ENCODE results near the gene ASGR1.
"Not testable (repeated sequence)": the region's sequence is repeated elsewhere in the genome, so short reads cannot be mapped to it uniquely, and the experiment has no call there.

The ASGR1 gene

DNA sequence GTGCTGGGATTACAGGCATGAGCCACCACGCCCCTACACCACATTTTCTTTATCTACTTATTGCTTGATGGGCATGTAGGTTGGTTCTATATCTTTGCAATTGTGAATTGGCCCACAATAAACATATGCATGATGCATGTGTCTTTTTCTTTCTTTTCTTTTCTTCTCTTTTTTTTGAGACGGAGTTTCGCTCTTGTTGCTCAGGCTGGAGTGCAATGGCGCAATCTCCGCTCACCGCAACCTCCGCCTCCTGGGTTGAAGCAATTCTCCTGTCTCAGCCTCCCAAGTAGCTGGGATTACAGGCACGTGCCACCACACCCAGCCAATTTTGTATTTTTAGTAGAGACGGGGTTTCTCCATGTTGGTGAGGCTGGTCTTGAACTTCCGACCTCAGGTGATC lies 20.7 kb downstream of the ASGR1 start:
- not testable (repeated sequence) for DNase-seq

GRCh38 chr17:7156342-7156940 lies 22.7 kb downstream of the ASGR1 start:
- no peak for DNase-seq

- DNase-seq, result no peak
These were observed 31.4 kb downstream of the ASGR1 start for GRCh38 chr17:7147772-7148171.

DNA sequence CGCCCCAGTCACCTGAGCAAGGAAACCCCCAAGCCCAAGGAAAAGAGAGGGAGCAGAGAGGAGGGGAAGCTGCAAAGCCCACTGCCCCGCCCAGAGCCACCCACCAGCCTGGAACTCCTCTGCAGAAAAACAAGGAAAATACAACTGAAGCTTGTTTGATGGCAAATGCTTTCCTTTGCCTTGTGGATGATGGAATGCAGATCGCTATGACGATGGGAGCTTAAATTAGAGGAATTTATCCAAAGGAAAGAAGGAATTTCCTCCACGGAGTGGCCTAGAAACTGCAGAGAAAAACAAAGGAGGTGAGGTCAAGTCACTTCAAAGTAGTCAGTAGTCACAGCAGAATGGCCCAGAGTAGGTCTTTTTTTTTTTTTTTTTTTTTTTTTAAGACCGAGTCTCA lies 33.1 kb downstream of the ASGR1 start:
- DNase-seq, result no peak

DNA sequence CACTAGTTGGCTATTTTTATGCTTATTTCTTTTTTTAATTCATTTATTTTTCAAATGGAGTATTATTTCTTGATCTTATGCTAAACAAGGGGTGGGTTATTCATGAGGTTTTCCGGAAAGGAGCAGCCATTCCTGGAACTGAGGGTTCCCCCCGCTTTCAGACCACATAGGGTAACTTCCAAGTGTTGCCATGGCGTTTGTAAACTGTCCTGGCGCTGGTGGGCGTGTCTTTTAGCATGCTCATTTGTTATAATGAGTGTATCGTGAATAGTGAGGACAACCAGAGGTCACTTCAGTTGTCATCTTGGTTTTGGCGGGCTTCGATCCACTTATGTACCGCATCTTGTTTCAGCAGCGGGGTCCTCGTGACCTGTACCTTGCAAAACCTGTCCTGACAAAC lies 35.0 kb downstream of the ASGR1 start:
- DNase-seq, result no peak

DNA sequence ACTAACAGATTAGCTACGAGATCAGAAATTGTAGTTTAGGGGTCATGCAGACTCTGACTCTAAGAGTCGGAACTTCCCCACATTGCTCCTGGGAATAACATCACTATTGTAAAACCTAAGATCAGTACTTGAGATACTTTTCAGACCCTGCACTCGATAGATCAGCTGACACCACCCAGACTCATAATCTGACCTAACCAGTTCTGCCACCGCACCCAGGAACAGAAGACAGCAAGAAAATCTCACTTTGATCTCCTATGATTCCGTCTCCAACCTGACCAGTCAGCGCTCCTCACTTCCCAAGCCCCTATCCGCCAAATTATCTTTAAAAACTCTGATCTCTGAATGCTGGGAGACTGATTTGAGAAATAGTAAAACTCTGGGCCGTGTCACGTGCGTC lies 37.3 kb downstream of the ASGR1 start:
- DNase-seq, result no peak

DNA sequence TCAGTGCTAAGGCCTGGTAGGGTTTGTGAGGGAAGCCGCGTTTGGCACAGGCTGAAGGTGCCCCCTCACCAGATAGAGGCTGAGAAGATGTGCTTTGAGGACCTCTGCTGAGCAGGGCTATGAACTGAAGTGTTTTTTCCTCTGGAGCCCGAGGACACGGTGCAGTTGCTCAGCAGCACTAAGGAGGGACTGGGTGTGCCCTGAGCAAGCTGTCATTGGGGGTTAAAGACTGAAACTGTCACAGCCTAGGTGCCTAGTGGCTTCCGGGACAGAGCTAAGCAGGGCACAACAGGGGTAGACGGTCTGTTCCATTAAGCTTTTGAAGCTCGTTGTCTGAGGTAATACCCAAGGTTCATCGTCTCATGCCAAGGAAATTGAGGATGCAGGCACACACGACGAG lies 39.8 kb downstream of the ASGR1 start:
- DNase-seq, result no peak

- no peak for DNase-seq
These were observed 40.3 kb downstream of the ASGR1 start for GRCh38 chr17:7138800-7139381.

DNA sequence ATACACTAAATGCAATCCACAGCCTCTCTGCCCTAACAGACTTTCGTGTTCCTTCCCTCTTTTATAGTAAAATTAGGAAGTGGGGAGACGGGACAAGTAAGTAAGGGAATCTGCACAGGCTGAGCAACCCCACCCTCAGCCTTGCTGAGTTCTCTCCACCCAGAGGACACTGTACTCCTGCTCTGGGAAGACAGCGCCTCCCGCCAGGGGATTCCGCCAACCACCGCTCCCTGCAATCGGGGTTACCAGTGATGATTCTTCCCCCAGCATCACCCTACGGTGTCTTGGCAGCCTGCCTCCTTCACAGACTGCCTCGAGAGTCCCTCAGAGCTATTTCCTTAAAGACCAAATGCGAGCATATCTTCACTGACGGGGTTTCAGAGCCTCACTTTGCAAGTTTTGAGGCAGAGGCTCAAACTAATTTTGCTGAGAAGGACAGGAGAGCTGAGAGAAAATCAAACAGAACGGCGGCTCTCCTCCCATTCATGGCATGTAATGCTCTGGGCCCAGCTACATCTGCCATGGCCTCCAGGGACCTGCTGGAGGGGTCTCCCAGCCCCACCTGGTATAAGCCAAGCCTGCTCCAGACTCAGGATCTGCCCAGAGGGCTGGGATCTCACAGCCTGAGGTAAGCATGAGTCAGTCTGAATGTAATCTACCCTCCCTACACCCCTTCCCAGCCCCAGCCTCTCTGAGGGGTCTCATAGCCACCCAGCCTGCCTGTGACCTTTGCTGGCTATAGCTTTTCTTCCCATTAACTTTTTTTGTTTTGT lies 41.8 kb downstream of the ASGR1 start:
- no peak for DNase-seq

DNA sequence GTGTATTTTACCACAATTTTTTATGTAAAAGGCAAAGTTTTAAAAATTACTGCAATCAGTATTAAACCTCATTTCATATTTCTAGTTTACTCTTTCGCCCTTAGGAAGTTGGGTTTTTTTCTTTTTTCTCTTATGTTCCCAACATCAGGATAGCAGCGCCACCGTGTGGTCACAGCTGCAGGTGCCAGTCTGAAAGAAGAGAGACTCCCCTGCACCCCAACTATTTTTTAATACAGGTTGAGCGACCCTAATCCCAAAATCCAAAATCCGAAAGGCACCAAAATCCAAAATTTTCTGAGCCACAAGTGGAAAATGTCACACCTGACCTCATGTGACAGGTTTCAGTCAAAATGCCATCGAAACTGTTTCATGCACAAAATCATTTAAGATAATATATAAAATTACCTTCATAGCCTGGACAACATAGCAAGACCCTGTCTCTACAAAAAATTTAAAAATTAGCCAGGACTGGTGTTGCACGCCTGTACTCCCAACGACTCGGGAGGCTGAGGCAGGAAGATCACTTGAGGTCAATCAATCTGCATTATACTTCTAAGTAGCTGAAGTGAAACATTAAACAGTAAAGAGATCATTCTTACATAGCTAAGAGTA lies 42.8 kb downstream of the ASGR1 start:
- DNase-seq, result peak; percentile 25

DNA sequence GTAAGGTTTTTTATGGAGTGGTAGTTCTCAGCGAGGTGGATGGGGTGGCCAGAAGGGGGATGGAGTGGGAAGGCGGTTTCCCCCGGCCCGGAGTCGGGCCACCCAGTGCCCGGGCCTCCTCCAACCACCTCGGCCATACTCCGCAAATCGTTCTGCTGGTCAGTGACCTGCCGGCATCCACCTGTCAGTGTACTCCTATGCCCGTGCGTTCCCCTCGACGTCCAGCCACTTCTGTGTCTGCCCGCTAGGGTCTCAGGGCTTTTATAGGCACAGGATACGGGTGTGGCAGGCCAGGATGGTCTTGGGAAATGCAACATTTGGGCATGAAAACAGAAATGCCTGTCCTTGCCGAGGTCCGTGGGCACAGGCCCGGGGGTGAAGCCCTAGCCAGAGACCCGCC lies 45.3 kb downstream of the ASGR1 start:
- no peak for DNase-seq

DNA sequence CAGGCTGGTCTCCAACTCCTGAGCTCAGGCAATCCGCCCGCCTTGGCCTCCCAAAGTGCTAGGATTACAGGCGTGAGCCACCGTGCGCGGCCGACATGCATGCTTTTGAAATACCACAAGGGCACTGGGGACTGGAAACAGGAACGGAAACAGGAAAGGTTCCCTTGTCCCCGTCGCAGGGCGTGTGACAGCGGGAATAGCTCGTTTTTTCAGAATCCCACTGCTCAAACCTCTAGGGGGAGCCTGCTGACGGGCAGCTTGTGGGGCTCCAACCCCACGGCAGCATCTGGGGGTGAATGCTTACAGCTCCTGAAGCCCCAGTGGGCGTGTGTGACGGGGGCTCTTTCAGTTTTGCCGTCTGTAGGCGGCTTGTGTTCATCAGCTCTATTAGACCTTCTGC lies 45.7 kb downstream of the ASGR1 start:
- DNase-seq, result no peak

GRCh38 chr17:7132511-7133094 lies 46.6 kb downstream of the ASGR1 start:
- no peak for DNase-seq

- no peak for DNase-seq
These were observed 47.8 kb downstream of the ASGR1 start for GRCh38 chr17:7131423-7131791.

- DNase-seq, result no peak
These were observed 48.3 kb downstream of the ASGR1 start for GRCh38 chr17:7130621-7131422.

GRCh38 chr17:7129311-7129710 lies 49.9 kb downstream of the ASGR1 start:
- DNase-seq, result no peak

- DNase-seq, result no peak
These were observed 51.0 kb downstream of the ASGR1 start for GRCh38 chr17:7128160-7128559.

- not testable (repeated sequence) for DNase-seq
These were observed 51.7 kb downstream of the ASGR1 start for GRCh38 chr17:7127501-7127900.

DNA sequence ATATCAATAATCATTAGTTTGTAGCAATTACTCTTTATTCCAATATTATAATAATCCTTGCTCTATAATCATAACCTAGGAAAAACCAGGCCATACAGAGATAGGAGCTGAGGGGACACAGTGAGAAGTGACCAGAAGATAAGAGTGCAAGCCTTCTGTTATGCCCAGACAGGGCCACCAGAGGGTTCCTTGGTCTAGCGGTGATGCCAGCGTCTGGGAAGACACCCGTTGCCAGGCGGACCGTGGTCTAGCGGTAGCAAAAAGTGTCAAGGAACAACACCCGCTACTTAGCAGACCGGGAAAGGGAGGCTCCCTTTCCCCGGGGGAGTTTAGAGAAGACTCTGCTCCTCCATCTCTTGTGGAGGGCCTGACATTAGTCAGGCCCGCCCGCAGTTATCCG lies 52.8 kb downstream of the ASGR1 start:
- DNase-seq, result not testable (repeated sequence)

DNA sequence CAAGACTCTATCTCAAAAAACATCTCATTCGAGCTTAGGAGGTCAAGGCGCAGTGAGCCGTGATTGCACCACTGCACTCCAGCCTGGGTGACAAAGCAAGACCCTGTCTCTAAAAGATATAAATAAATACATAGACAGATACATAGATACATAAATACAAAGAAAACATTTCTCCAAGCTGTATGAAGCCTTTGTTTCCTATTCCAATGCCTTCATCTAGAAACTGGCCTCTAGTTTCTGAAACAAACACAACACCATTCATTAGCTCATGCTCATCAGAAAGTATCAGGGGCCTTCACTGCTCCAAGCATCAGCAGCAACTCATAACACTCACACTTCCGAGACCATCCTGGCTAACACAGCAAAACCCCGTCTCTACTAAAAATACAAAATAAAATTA lies 54.2 kb downstream of the ASGR1 start:
- DNase-seq, result no peak

- DNase-seq, result no peak
These were observed 55.3 kb downstream of the ASGR1 start for GRCh38 chr17:7123844-7124243.

Measured in NCI-H1092 (cell line).